ENCODE results near the gene SIN3B.

Gene SIN3B

DNA sequence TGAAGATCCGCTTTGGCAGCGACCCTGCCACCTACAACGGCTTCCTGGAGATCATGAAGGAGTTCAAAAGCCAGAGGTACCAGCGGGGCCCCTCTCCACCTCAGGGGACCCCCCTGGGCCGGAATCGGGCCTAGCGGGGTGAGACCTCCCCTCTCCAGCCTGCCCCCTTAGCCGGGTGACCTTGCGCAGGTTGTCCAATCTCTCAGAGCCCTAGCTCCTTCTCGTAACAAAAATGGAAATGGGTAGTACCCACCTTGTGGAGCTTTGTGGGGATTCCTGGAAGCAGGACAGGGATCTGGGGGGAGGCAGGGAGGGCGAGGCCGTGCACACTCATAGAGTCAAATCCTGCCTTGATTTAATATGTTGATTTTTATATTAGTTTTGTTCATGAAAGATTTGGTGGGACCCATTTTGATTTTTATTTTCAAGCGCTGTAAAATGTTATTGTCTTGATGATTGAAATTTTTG, 658 bp downstream of the SIN3B start:
- DNase-seq, result no peak

DNA sequence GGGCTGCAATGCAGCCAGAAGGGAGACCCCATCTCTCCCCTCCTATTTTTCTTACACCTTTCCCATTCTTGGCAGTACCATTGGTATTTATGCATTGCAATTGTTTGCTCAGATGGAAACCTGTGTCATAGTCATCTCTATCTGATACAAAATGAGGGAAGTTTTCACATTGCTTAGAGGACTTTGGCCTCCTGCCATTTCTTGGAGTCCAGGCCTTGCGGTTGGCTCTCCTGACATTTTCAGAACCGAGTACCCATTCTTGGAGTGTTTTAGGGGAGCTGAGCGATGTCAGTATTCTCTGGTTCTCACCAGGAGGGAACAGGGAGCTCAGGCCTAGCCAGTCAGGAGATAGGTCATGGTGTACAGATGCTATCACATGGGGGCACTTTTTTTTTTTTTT, 1.5 kb downstream of the SIN3B start:
- no peak for DNase-seq

DNA sequence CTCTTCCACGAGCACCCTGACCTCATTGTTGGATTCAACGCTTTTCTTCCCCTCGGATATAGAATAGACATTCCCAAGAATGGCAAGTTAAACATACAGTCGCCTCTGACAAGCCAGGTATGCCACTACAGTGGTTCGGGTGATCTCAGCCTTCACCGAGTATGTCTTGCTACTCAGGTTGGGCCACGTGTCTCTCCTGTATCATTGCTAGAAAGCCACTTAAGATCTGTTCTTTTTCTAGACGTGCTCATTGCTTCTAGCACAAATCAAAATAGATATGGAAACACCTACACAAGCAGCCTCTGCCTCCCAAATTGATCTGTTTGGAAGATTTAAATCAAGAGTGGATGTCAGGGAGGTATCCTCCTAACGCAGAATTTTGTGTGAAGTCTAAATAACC, 2.3 kb downstream of the SIN3B start:
- DNase-seq, result no peak

DNA sequence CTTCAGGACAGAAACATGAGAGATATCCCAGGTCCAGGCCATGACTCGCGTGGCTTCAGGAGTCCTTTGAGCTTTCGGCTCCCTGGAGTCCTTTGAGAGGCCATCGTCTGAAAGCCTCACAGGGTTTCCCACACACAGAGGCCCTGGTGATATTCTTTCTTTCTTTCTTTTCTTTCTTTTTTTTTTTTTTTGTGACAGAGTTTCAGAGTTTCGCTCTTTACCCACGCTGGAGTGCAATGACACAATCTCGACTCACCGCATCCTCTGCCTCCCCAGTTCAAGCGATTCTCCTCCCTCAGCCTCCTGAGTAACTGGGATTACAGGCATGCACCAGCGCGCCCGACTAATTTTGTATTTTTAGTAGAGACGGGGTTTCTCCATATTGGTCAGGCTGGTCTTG, 5.5 kb downstream of the SIN3B start:
- no peak for DNase-seq

DNA sequence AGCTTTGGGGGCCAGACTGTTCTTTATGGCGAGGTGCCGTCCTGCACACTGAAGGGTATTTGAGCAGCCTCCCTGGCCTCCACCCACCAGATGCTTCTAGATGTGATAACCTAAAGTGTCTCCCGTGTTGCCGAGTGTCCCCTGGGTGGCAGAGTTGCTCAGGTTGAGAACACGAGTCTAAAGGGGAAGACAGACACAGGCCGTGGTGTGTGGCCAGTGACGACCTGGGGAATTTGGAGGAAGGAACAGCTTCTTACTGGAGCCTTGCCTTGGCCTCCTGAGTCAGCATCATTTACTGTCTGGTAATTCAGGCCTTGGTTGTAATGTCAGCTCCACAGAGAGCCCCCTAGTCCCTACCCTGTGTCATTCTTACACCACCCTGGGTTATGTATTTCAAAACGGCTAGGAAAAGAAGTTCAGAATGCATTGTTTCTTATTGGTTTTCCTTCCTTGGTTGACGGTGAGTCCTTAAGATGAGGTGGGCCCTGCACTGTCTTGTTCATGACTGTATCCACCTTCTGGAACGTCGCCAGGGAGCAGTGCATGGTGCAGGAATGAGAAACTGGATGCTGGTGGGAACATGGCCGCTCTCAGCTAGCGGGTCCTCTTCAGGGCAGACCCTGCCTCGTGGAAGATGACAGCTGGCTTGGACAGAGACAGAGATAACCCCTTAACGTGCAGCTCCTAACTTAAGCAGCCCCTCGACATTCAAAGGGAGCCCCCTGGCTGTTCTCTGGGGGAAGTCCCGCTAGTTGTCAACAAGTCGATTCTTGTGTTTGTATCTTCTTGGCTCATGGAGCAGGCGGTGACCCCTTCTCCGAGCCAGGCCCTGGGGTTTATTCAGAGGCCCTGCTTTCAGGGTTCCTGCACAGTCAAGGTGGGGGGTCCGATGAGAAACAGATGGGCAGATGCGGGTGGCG, 7.2 kb downstream of the SIN3B start:
- no peak for DNase-seq

DNA sequence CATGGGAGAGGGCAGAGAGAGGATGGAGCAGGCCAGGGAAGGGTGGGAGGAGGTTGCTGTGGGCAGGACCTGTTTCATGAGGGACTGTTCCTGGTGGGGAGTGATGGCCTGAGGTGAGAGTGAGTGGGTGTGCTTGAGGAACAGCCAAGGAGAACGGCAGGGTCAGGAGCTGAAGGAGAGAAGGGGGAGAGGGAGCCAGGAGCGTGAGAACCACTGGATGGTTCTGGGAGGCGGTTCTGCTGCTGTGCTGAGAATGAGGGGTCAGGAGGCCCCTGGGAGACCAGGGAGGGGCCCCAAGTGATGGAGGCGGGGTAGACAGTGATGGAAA, 7.8 kb downstream of the SIN3B start:
- no peak for DNase-seq

DNA sequence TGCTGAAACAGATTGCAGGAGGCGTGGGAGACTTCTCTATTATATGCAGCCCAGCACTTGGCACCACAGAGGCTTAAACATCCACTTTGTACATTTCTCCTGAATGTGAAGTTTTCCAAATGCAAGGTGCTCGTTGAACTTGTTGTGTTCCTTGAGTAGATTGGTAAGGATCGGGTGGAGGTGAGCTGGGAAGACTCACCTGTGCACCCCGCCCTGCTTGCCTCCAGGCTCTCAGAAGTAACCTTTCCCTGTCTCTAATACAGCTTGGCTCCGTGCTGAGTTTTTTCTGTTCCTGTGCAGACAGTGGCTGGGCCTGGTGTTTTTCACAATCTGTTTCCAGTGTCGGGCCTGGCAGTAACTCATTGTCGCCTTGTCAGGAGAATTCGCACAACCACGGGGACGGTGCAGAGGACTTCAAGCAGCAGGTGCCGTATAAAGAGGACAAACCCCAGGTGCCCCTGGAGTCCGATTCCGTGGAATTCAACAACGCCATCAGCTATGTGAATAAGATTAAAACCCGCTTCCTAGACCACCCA, 12.3 kb downstream of the SIN3B start:
- no peak for DNase-seq

DNA sequence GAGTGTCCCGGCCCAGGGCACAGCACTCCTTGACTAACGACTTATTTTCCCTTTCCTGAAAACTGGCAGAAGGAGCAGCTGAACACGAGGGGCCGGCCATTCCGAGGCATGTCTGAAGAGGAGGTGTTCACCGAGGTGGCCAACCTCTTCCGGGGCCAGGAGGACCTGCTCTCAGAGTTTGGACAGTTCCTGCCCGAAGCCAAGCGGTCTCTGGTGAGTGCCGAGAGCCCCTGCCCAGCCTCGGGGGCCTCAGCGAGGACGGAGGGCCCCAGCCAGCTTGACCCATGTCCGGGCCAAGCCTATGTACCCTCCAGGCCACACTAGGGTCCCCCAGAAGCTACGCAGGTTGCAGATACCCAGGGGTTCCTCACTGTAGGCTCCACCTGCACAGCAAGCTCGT, 17.7 kb downstream of the SIN3B start:
- no peak for DNase-seq

DNA sequence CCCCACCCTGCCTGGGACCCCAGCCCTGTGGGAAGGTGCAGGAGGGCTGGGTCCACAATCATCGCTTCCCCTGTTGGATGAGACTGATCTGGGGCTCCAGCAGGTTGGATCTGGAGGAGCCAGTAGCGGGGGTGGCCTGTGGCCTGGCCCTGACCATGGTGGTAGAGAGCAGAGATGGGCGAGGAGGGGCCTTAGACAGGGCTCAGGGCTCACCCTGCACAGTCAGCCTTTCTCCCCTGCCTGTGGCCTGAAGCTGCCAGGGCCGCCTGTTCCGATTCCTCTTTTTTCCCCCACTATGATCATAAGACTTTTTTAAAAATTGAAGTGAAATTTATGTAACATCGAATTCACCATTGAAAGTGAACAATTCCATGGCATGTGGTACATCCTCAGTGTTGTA, 18.2 kb downstream of the SIN3B start:
- no peak for DNase-seq

DNA sequence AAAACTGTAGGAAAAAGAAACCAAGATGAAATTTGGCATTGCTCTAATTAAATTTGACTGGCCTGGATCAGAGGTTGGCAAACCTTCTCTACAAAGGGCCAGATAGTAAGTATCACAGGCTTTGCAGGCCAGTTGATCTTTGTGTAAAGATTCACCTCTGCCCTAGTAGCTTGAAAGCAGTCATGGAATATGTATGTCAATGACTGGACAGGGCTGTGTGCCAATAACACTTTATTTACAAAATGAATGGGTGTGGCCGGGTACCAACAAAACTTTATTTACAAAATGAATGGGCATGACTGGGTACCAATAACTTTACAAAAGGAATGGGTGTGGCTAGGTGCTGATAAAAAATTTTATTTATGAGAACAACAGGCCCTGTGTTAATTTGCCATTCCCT, 20.0 kb downstream of the SIN3B start:
- DNase-seq, result no peak

DNA sequence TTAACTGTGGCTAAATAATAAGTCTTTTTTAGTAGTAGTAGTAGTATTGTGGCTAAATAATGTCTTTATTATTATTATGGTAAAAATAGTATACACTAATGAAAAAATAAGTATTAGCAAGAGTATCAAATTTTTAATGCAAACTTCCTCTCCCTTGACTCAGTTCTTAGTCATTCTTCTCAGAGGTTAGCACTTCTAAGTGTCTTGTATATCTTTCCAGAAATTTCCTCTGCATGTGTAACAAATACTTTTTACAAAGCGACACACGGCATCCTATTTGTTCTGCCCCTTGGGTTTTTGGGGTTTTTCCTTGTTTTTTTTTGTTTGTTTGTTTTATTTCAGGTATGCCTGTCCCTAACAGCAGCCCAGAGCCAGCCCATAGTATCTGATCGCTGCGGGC, 20.9 kb downstream of the SIN3B start:
- DNase-seq, result no peak

DNA sequence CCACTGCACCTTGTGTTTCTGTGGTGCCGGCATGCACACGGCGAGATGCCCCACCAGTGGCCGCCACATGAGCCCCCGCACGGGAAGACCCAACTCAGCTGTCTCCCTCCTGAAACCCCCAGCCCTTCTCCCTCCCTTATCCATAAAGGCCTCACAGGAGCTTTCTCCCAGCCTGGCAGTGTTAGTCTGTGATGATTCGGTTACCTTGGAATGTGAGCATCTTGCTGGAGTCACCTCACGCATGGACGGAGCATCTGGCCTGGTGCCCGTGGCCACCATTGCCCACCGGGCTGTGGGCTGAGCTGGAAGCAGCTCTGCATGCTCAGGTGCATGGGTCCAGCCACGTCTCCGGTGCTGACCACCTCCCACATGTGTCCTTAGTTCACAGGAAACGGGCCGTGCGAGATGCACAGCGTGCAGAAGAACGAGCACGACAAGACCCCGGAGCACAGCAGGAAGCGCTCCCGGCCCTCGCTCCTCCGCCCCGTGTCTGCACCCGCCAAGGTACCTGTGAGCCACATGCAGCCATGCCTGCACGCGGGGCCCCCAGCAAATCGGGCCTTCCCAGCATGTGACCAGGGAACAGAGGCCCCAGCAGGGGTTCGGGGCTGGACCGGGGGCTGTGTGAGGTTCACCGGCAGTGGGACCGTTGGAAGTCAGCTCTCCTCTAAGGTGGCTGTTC, 22.0 kb downstream of the SIN3B start:
- DNase-seq, result no peak

DNA sequence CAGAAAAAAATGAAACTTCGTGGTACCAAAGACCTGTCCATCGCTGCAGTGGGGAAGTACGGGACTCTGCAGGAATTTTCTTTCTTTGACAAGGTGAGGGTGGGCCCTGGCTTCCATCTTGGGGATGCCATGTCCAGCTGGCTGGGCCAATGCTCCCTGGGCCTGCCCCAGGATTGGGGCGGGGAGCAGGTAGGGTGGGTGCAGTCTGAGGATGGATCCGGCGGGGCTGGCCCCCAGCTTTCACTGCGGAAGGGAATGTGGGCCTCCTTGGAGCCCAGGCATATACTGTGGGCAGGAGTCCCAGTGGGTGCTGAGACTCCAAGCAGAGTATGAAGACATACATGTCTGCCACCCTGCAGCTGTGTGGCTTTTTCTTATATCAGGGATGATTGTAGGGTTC, 23.9 kb downstream of the SIN3B start:
- DNase-seq, result no peak

DNA sequence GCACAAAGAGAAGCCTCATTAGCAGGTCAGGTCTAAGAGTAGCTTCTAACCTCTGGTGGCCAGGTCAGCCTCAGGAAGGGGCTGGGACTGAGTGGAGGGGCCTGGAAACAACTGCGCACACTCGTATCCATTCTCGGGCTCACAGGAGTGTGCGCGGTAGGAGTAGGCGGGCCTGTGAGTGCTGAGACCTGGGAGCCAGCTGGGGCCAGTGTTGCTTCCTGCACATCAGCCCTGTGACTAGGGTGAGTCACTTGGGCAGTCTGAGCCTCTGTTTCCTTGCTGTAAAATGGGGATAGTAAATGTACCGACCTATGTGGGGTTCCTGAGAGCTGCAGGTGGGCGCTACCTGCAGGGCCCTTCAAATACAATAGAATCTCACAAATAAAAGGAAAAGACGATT, 26.9 kb downstream of the SIN3B start:
- no peak for DNase-seq

DNA sequence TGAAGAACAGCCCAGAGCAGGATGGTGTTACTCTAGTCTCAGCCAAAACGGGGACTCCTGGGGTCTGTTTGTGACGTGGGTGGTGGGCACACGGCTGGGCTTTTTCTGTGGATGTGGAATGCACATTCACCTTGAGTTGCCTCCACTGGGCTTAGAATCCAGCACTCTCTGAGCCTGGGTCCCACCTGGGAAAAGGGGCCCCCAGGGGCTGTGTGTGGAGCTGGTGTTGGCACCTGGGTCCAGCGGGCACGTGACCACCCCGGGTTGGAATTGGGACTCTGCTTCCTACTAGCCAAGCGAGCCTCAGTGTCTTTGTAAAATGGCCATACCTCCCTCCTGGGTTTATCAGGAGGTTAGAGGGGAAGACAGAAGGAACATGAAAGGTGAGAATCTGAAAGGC, 30.4 kb downstream of the SIN3B start:
- no peak for DNase-seq

DNA sequence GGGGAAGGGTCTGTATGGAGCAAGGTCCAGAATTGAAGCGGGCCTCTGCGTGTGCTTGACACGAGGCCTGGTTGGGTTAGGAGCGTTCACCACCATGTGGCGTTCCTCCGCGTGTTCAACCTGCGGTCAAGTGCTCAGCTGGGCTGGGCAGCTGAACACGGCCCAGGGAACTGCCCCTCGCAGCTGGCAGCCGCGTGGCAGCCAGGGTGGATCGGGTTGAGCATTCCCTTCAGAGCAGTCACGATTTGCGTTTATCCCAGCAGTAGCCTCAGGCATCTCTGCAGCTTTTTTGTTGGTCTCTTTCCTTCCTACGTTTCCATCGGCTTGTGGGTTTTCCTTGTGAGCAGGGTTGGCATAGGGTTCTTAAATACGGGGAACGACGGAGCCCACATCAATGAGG, 30.9 kb downstream of the SIN3B start:
- DNase-seq, result no peak

DNA sequence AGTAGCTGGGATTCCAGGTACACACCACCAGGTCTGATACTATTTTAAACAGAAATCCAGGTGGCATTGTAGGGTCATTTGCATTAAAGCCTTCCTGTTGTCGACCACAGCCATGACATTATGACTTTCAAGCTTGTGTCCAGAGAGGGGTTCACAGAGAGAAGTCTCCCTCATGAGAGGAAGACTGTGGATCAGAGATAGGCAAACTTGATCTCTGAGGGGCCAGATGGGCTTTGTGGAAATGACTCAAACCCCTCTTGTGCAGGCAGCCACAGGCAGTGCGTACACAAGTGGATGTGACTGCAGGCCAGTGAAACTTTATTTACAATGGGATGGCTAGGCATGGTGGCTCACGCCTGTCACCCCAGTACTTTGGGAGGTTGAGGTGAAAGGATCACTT, 31.8 kb downstream of the SIN3B start:
- DNase-seq, result no peak

DNA sequence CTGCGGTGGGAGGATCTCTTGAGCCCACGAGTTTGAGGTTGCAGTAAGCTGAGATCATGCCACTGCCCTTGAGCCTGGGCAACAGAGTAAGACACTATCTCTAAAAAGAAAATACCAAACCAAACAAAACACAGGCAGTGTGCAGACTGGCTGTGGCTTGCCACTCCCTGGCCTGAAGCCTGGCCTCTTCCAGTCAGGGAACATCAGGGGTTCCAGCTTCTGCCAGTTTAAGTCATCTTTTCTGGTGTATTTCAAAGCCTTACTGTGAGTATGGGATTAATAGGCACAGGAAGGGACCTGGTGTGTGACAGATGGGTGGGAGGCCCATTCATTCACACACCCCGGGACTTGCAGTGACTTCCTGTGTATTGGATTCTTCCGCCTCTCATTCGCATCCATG, 32.6 kb downstream of the SIN3B start:
- DNase-seq, result no peak

DNA sequence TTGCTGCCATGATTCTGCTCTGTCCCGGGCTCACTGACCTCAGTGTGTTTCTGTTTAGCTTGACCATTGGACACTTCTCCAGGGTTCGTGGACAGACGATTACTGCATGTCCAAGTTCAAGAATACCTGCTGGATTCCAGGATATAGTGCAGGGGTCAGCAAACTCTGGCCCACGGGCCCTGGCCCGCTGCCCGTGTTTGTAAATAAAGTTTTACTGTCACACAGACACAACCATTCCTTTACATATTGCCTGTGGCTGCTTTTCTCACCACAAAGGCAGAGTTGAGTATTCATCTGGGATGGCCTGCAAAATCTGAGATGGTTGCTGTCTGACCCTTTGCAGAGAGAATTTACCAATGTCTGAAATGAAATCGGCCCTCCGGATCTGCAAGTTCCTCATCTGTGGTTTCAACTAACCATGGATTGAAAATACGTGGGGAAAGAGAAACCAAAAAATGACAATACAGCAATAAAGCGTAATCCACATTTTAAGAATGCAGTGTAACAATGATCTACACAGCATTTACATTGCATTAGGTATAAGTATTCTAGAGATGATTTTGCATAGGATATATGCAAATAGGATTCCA, 33.7 kb downstream of the SIN3B start:
- no peak for DNase-seq

DNA sequence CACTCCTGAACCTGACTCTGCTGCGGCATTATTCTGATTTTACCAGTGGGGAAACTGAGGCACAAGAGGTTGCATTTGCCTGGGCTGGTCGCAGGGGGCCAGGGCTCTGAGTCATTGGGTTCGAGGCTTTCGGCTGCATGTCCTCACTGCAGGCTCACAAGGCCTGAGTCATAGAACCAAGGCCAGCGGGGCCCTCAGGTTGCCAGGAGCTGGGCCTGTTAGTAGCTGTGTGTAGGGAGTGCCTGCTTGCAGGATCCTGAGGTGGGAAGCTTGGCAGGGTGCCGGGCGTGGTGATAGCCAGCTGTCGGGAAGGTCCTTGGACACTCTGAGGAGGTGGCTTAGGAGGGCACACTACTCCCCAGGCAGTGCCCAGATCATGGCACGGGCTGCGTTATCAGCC, 38.0 kb downstream of the SIN3B start:
- no peak for DNase-seq

DNA sequence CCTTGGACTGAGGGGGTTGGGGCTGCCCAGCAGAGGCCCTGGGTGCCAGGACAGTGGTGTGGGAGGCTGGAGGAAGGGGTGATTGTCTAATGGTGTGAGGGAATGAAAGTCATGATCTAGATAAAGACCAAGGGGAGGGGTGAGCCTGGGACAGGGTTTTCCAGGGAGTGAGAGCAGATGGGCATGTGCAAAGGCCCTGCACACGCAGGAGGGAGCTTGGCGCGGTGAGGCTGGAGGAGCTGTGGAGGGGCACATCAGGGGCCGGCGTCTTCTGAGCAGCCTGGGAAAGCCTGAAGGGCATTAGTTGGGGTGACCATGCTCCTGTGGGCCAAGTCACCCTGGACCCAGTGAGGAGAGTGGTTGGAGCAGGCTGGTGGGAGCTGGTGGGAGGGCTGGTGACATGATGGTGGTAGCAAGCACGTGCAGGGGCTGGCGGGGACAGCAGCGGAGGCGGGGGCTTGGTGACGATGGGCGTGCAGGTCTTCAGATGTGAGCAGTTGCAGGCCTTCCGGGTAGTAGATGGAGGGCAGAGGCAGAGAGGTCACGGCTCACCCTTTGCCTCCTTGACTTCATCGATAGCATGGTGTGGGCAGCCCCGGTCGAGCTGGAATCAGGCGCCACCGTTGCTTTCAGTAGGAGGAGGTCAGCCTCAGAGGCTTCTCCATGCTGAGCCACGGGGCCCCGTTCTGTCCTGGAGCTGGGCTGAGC, 39.4 kb downstream of the SIN3B start:
- DNase-seq, result no peak

DNA sequence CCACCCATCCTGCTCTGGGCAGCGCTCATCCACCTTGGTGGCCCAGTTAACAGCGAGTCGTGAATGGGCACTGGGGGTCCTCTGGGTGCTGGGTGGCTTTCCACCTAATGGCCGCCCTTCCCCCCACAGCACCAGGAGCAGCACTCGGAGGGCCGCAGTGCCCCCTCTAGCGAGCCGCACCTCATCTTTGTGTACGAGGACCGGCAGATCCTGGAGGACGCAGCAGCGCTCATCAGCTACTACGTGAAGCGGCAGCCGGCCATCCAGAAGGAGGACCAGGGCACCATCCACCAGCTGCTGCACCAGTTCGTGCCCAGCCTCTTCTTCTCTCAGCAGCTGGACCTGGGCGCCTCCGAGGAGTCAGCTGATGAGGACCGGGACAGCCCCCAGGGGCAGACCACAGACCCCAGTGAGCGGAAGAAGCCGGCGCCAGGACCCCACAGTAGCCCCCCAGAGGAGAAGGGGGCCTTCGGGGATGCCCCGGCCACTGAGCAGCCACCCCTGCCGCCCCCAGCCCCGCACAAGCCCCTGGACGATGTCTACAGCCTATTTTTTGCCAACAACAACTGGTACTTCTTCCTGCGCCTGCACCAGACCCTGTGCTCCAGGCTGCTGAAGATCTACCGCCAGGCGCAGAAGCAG, 40.3 kb downstream of the SIN3B start:
- DNase-seq, result no peak

DNA sequence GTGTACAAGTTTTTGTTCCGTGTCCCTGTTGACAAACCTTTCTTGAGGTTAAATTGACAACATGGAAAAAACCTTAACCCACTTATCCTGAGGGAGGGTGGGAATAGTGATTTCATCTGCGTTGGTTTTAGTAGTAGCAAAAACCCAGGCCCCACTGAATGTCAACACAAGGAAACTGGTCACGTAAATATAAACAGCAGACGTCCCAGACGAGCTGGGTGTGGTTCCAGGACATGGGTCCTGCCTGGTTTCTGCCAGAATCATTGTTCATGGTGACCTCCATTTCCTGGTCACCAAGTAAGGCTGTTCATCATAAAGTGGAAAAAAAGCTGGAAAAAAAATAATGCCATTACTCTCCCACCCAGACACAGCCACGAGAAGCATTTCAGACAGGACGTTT, 42.7 kb downstream of the SIN3B start:
- no peak for DNase-seq
